Neural progenitor cell (in vitro differentiated cells): ENCODE results near the gene PCSK5.

Experiments used
- CTCF ChIP-seq: fragments of 200-600 bp; sonication (generic); IDR thresholded peaks from 2 replicates; pipeline ENCODE4 v1.5.1; 2017; ENCODE audit warnings: antibody characterized with exemption, mild to moderate bottlenecking
- EZH2phosphoT487 ChIP-seq: fragments of 200-600 bp; sonication (generic); IDR thresholded peaks from 2 replicates; pipeline ENCODE4 v1.6.1; 2017; ENCODE audit warnings: antibody characterized with exemption

GRCh38 chr9:76240578-76240977, 350.1 kb downstream of the PCSK5 start:
- TF ChIP-seq CTCF (no peak), EZH2phosphoT487 (no peak)
